Endothelial cell of umbilical vein (primary cell): Measurements from ENCODE around the gene DCX. TPM values are rescaled to one million over a fixed set of nuclear protein-coding genes. Genes with fewer than 3 reads are reported as not detected.

Experiments used
- BruUV-seq: library from RNA; stranded (reverse); fragments of 400-500 nt; replicated peaks from 2 replicates; lab custom pipeline; 2021; lab: Mats Ljungman, UMichigan
- CTCF ChIA-PET: fragments of 300-600, 350-600 bp; sonication (Branson Sonifier 250); formaldehyde crosslinking; loops from one replicate; lab custom pipeline; 2021; ENCODE audit warnings: antibody characterized with exemption, inconsistent platforms; lab: Charles Lee
- POLR2A ChIA-PET: fragments of 300-600, 350-600 bp; sonication (Branson Sonifier 250); formaldehyde crosslinking; loops from one replicate; lab custom pipeline; 2021; ENCODE audit warnings: antibody characterized with exemption, inconsistent platforms; lab: Charles Lee
- DNase-seq: peaks from one replicate; pipeline ENCODE4 v3.0.0-alpha.2; 2011; ENCODE audit warnings: low read depth, low spot score
- FAIRE-seq: peaks from 2 replicates; lab custom pipeline; 2011; peaks lifted over from hg19 to GRCh38; lab: Jason Lieb, UNC
- H2AFZ ChIP-seq: 2 replicates; pipeline ENCODE4 v1.6.0; 2012; ENCODE audit warnings: low read depth, low read length, control low read depth, inconsistent platforms
- H3K27ac ChIP-seq: 2 replicates; pipeline ENCODE4 v1.5.1; 2011; ENCODE audit warnings: low read depth, mild to moderate bottlenecking, control low read depth, low read length, moderate library complexity; ENCODE audit not compliant: insufficient read depth
- H3K27me3 ChIP-seq, 2 experiments: 2 replicates each; pipeline versions ENCODE4 v1.6.0 to v1.6.1; 2011; ENCODE audit warnings: low read length in 2 of 2, mixed read lengths in 1 of 2; ENCODE audit not compliant: control insufficient read depth in 2 of 2, insufficient read depth in 2 of 2
- H3K36me3 ChIP-seq, 2 experiments: 2 replicates in 1 of 2; 3 replicates in 1 of 2; pipeline ENCODE4 v1.5.1; 2011; ENCODE audit warnings: low read length in 2 of 2, mild to moderate bottlenecking in 1 of 2, moderate library complexity in 1 of 2; ENCODE audit not compliant: control insufficient read depth in 2 of 2, insufficient read depth in 2 of 2; ENCODE audit errors: extremely low read depth in 1 of 2
- H3K4me1 ChIP-seq: 3 replicates; pipeline ENCODE4 v1.5.1; 2011; ENCODE audit warnings: mild to moderate bottlenecking, low read length; ENCODE audit not compliant: control insufficient read depth, insufficient read depth; ENCODE audit errors: extremely low read depth
- H3K4me2 ChIP-seq: 2 replicates; pipeline ENCODE4 v1.6.1; 2011; ENCODE audit warnings: low read length, control low read depth, mixed read lengths; ENCODE audit not compliant: insufficient read depth
- H3K4me3 ChIP-seq, 3 experiments: fragments of 200-600 bp in 1 of 3; sonication (generic), shearing (Covaris generic) in 1 of 3; replicated peaks in 1 of 3; 2 replicates each; pipeline ENCODE4 v1.5.1; 2011 to 2016; ENCODE audit warnings: control low read depth in 3 of 3, low read length in 3 of 3, mild to moderate bottlenecking in 2 of 3, inconsistent platforms in 1 of 3, low read depth in 1 of 3, moderate library complexity in 1 of 3; ENCODE audit not compliant: insufficient read depth in 1 of 3
- H3K79me2 ChIP-seq: 2 replicates; pipeline ENCODE4 v1.6.0; 2012; ENCODE audit warnings: low read length, inconsistent platforms; ENCODE audit not compliant: control insufficient read depth, insufficient read depth
- H3K9ac ChIP-seq: replicated peaks from 2 replicates; pipeline ENCODE3; 2011; ENCODE audit warnings: low read length, control low read depth; ENCODE audit not compliant: insufficient read depth; ENCODE audit errors: extremely low read depth
- H3K9me1 ChIP-seq: replicated peaks from 3 replicates; pipeline ENCODE4 v1.6.0; 2011; ENCODE audit warnings: mild to moderate bottlenecking, low read length; ENCODE audit not compliant: control insufficient read depth, insufficient read depth; ENCODE audit errors: extremely low read depth
- H3K9me3 ChIP-seq: replicated peaks from 2 replicates; pipeline ENCODE4 v1.5.1; 2012; ENCODE audit warnings: low read length, inconsistent platforms; ENCODE audit not compliant: control insufficient read depth, insufficient read depth
- H4K20me1 ChIP-seq: replicated peaks from 2 replicates; pipeline ENCODE3; 2011; ENCODE audit warnings: mild to moderate bottlenecking, low read length; ENCODE audit not compliant: control insufficient read depth, insufficient read depth; ENCODE audit errors: extremely low read depth
- EZH2 ChIP-seq: IDR thresholded peaks from 2 replicates; pipeline ENCODE4 v1.6.1; 2012; ENCODE audit warnings: borderline replicate concordance, low read depth, mild to moderate bottlenecking, moderate library complexity, low read length, inconsistent platforms; ENCODE audit not compliant: severe bottlenecking
- FOS ChIP-seq: IDR thresholded peaks from 2 replicates; pipeline ENCODE4 v1.6.1; 2011; ENCODE audit warnings: mild to moderate bottlenecking, low read length, moderate library complexity, borderline replicate concordance; ENCODE audit not compliant: insufficient read depth
- GATA2 ChIP-seq: IDR thresholded peaks from 2 replicates; pipeline ENCODE4 v1.7.0; 2011; ENCODE audit warnings: low read depth, mild to moderate bottlenecking, moderate library complexity, mixed read lengths, low read length; ENCODE audit not compliant: insufficient read length, insufficient read depth
- JUN ChIP-seq: IDR thresholded peaks from 2 replicates; pipeline ENCODE4 v1.6.1; 2011; ENCODE audit warnings: borderline replicate concordance, low read depth; ENCODE audit not compliant: insufficient read length, insufficient read depth
- MYC ChIP-seq: IDR thresholded peaks from one replicate; pipeline ENCODE4 v1.6.1; 2011; ENCODE audit warnings: mild to moderate bottlenecking, low read depth, low read length
- POLR2A ChIP-seq: IDR thresholded peaks from 2 replicates; pipeline ENCODE4 v1.6.1; 2012; ENCODE audit warnings: low read depth, mild to moderate bottlenecking, control low read depth, low read length
- POLR2AphosphoS5 ChIP-seq: IDR thresholded peaks from 2 replicates; pipeline ENCODE4 v1.6.1; 2012; ENCODE audit warnings: low read depth, mild to moderate bottlenecking, control low read depth, low read length, moderate library complexity; ENCODE audit not compliant: insufficient read depth
- dilution Hi-C: fragments of 300-500 bp; cut with MboI; formaldehyde crosslinking; loops from one replicate; pipeline ENCODE4 v1.15.0; 2019; ENCODE audit warnings: low sequenced_read_pairs; ENCODE audit not compliant: extremely low pct_ligation_motif_present
- intact Hi-C: fragments of 100-400 bp; cut with micrococcal nuclease; formaldehyde crosslinking; loops from one replicate; pipeline ENCODE4 v1.10.0; 2022
- polyA plus RNA-seq, 4 experiments: library from polyadenylated mRNA; depleted of rRNA in 3 of 4; stranded (reverse) in 3 of 4; unstranded in 1 of 4; fragments of >200 nt; gene quantifications; 2 replicates each; pipeline versions ENCODE4 v1.2.1 to v1.2.3, GENCODE V29; 2011 to 2012; ENCODE audit warnings: missing spikeins in 1 of 4
- total RNA-seq: library from RNA; stranded (reverse); gene quantifications from 2 replicates; pipeline ENCODE4 v1.2.3, GENCODE V29; 2021
- TF ChIP-seq, protein P1 (sequence below), 2 donors: IDR thresholded peaks; 1 replicate in 1 of 2; 2 replicates in 1 of 2; pipeline ENCODE4 v1.5.1; 2011; ENCODE audit warnings: low read length in 2 of 2, mild to moderate bottlenecking in 2 of 2, moderate library complexity in 2 of 2, control low read depth in 1 of 2, inconsistent platforms in 1 of 2, low read depth in 1 of 2; ENCODE audit not compliant: insufficient read depth in 1 of 2; ENCODE audit errors: extremely low read depth in 1 of 2
- TF ChIP-seq, protein P2 (sequence below): IDR thresholded peaks from 2 replicates; pipeline ENCODE4 v1.6.1; 2011; ENCODE audit not compliant: insufficient read depth, insufficient read length

DCX gene
- total and polyA plus RNA-seq, 2 donors (not counting 3 experiments of a cell fraction or from before 2014, with no cell fraction given): not detected

DNA sequence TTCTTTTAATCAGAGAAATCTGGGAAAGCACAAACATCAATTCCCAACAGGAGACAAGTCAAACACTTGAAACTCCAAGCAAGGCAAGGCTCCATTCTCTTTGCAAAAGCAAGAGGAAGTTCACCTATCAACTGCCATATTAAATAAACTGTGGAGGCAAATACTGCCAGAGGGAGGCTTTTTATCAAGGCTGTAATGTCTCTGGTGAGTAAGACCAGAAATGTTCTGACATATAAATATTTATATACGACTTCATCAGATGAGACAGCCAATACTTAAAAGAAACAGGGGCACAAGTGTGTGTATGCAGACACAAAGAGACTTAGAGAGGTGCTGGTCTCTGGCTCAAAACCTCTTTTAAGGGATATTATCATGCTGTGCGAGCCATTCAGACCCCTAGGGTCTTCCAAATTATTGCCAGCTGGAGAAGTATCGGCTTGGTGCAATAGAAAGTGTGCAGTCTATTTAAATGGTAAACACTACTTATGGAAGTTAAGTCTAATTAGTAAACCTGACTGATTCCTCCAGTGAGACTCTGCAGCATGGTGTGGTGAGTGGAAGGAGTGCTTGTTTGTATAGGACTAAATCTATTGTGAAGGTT, 24.4 kb downstream of the DCX start:
- FAIRE-seq (no peak), DNase-seq (no peak)
- no TSS peak for BruUV-seq
- no peaks in the 10 kb centered on the region for H3K9me1 ChIP-seq
- ChIA-PET POLR2A (no interaction called here), CTCF (no interaction called here)
- H3K27me3 ChIP-seq: no peaks in the 10 kb centered on the region
- TF ChIP-seq POLR2A (no peak), EZH2 (no peak), JUN (no peak), GATA2 (no peak), MYC (no peak), FOS (no peak), POLR2AphosphoS5 (no peak)
- TF ChIP-seq, protein P1, sequence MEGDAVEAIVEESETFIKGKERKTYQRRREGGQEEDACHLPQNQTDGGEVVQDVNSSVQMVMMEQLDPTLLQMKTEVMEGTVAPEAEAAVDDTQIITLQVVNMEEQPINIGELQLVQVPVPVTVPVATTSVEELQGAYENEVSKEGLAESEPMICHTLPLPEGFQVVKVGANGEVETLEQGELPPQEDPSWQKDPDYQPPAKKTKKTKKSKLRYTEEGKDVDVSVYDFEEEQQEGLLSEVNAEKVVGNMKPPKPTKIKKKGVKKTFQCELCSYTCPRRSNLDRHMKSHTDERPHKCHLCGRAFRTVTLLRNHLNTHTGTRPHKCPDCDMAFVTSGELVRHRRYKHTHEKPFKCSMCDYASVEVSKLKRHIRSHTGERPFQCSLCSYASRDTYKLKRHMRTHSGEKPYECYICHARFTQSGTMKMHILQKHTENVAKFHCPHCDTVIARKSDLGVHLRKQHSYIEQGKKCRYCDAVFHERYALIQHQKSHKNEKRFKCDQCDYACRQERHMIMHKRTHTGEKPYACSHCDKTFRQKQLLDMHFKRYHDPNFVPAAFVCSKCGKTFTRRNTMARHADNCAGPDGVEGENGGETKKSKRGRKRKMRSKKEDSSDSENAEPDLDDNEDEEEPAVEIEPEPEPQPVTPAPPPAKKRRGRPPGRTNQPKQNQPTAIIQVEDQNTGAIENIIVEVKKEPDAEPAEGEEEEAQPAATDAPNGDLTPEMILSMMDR (IDR thresholded peaks at IDR 0.05; ENCODE audit: extremely low read depth in 1 of 2, insufficient read depth in 1 of 2, low read depth in 1 of 2, low read length in 2 of 2): no peak
- TF ChIP-seq, protein P2, sequence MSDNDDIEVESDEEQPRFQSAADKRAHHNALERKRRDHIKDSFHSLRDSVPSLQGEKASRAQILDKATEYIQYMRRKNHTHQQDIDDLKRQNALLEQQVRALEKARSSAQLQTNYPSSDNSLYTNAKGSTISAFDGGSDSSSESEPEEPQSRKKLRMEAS: no peak
- H3K9ac ChIP-seq: no peak overlapping the region
- H4K20me1 ChIP-seq: no peaks in the 10 kb centered on the region
- dilution Hi-C loops: no loop called here
- no peak overlapping the region for H3K4me2 ChIP-seq
- no peak overlapping the region for H2AFZ ChIP-seq
- H3K9me3 ChIP-seq: no peaks in the 10 kb centered on the region
- no peak overlapping the region for H3K27ac ChIP-seq
- no peaks in the 10 kb centered on the region for H3K36me3 ChIP-seq
- no peaks in the 10 kb centered on the region for H3K4me1 ChIP-seq
- no peak overlapping the region for H3K4me3 ChIP-seq
- intact Hi-C loops: no loop called here
- no peaks in the 10 kb centered on the region for H3K79me2 ChIP-seq
